Astrocyte of the spinal cord (primary cell): ENCODE results near the gene LSM14A.
"Not testable (repeated sequence)": the region's sequence is repeated elsewhere in the genome, so short reads cannot be mapped to it uniquely, and the experiment has no call there.

Experiments used
- DNase-seq: peaks from one replicate; pipeline ENCODE4 v3.0.0; 2011; ENCODE audit warnings: low read depth, low spot score
- H3K4me3 ChIP-seq: 2 replicates; pipeline ENCODE4 v1.5.1; 2011; ENCODE audit warnings: low read depth, mild to moderate bottlenecking, low read length, moderate library complexity
- CTCF ChIP-seq: IDR thresholded peaks from 2 replicates; pipeline ENCODE4 v1.5.1; 2012; ENCODE audit warnings: low read depth, mild to moderate bottlenecking, low read length, inconsistent platforms
- in situ Hi-C: cut with HindIII; loops from 2 replicates; pipeline ENCODE4 v1.10.0; 2017; ENCODE audit warnings: low sequenced_read_pairs

LSM14A gene

GRCh38 chr19:34191355-34191962 is 19.2 kb downstream of the LSM14A start:
- no peak overlapping the region for H3K4me3 ChIP-seq
- no peak for DNase-seq
- in situ Hi-C loops, result no loop called here
- no peak for TF ChIP-seq CTCF

GRCh38 chr19:34193439-34193838 is 21.1 kb downstream of the LSM14A start:
- no peak for DNase-seq
- TF ChIP-seq CTCF, result no peak
- in situ Hi-C loops, result no loop called here
- H3K4me3 ChIP-seq, result no peak overlapping the region

GRCh38 chr19:34193876-34194275 is 21.6 kb downstream of the LSM14A start:
- no peak for DNase-seq
- TF ChIP-seq CTCF, result no peak
- in situ Hi-C loops, result no loop called here
- no peak overlapping the region for H3K4me3 ChIP-seq

GRCh38 chr19:34201133-34201532 is 28.8 kb downstream of the LSM14A start:
- in situ Hi-C loops, result no loop called here
- H3K4me3 ChIP-seq, result no peak overlapping the region
- DNase-seq, result no peak
- no peak for TF ChIP-seq CTCF

GRCh38 chr19:34205324-34205723 is 33.0 kb downstream of the LSM14A start:
- in situ Hi-C loops, DNase-seq, H3K4me3 ChIP-seq: not testable (repeated sequence)

GRCh38 chr19:34208291-34208884 is 36.1 kb downstream of the LSM14A start:
- no peak overlapping the region for H3K4me3 ChIP-seq
- in situ Hi-C loops, result no loop called here
- no peak for DNase-seq
- TF ChIP-seq CTCF, result no peak

- DNase-seq, result no peak
- no peak for TF ChIP-seq CTCF
- in situ Hi-C loops, result no loop called here
- H3K4me3 ChIP-seq, result no peak overlapping the region
Observed at GRCh38 chr19:34209726-34210125, 37.4 kb downstream of the LSM14A start.
